ENCODE results near the gene RBM12.

Gene RBM12

DNA sequence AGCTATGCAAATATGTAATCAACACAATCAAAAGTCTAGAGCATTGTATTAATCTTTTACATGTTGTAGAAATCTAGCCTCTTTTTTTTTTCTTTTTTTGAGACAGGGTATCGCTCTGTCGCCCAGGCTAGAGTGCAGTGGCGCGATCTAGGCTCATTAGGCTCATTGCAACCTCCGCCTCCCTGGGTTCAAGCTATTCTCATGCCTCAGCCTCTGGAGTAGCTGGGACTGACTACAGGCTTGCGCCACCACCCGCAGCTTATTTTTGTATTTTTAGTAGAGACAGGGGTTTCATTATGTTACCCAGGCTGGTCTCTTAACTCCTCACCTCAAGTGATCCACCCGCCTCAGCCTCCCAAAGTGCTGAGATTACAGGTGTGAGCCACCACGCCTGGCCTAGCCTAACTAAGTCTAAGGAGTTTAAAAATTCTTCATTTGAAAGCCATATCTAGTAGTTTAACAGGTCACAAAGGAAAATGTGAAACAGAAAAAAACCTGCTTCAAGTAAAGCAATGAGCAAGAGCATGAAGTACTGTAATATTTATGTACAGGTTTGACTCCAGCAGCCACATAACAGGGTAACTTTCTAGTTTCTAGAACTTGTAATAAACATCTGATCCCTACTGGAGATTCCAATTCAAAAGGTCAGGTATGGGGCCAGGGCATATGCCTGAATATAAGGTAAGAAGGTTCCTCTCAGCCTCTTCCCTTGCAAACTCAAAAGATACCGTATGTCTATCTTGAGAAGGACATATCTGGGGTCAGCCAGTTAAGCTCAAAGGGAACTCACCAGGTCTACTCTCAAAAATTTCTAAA, 4.4 kb downstream of the RBM12 start:
- no peak for DNase-seq

DNA sequence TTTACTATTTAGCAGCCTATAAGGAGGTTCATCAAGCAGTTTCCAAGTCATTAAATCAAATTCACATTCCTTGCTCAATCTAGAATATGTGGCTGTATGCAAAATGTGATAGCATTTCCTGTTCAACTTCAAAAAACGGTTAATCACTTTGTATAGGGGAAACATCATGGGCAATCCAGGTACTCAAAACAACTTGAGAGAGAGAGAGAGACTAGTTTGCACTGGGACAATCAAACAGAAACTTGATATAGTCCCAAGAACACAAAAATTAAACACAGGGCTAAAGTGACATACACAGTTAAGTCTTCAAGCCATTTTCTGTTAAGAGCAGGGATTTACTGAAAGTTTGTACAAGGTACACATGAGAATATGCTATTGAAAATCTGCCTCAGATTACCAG, 7.4 kb downstream of the RBM12 start:
- no peak for DNase-seq

DNA sequence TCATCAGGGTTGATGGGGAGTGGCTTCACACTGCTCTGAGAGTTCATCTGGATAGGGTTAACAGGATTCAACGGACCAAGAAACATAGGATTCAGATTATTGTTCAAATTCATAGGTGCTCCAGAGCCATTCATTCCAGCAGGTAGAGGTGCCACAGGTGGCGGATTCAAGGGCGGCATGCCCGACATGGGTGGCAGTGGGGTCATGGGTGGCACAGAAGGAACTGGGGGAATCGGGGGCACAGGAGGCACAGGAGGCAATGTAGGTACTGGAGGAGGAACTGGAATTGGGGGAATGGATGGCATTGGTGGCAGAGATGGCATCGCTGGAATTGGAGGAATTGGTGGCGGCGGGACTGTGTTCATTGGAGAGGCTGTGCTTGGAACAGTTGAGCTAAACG, 10.3 kb downstream of the RBM12 start:
- no peak for DNase-seq

DNA sequence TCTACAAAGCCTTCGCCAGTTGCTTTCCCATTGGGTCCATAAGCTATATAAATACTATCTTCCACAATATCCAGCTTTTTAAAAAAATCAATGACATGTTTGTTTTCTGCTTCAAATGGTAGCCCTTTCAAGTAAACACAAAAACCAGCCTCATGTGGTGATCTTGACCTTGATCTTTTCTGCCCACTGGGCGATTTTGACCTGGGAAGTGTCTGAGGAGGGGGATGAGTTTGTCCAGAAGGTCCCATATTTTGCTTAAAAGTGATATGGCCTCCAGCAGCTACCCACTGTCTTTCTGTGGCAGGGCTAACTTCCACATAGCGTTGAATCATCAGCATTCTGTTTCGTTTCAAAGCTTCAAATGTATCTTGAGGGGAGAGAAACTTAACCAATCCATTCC, 10.8 kb downstream of the RBM12 start:
- no peak for DNase-seq

DNA sequence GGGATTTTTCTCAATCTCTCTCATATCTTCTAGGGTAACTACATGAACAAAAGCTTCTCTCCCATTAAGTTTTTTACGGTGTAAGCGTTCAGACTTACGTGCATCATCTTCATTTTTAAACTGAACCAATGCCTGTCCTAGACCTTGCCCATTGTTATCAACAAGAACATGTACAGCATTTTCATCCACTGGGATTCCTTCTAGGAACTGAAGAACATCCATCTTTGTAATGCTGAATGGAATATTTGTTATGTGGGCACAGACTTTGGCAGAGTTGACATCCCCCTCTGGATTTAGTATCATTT, 11.3 kb downstream of the RBM12 start:
- DNase-seq: no peak

DNA sequence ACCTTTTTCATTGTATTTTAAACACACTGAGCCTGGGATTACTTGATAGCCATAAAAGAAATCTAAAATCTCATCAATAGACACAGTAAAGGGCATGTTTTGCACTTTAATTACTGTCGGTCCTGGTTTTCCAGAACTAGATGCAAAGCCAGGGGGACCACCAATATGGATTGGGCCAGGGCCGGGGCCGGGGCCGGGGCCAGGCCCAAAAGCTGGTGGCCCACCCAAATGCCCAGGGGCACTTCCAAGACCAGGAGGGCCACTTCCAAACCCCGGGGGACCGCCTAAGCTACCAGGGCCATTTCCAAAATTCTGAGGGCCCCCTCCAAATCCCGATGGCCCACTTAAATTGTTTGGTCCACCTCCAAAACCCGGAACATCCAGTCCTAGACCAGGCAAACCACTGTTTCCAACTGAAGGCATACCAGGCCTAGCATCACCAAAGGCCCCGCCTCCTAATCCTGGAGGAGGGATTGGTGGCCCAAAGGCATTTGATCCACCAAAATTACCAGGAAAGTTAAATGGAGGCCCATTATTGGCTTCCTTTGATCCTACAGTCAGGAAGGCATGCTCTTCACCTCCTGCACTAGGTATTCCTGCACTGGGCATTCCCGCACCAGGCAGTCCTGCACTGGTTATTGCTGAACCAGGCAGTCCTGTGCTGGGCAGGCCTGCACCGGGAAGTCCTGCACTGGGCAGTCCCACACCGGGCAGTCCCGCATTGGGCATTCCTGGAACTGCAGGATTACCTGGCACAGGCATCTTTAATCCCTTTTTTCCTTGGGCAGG, 11.9 kb downstream of the RBM12 start:
- DNase-seq: no peak

DNA sequence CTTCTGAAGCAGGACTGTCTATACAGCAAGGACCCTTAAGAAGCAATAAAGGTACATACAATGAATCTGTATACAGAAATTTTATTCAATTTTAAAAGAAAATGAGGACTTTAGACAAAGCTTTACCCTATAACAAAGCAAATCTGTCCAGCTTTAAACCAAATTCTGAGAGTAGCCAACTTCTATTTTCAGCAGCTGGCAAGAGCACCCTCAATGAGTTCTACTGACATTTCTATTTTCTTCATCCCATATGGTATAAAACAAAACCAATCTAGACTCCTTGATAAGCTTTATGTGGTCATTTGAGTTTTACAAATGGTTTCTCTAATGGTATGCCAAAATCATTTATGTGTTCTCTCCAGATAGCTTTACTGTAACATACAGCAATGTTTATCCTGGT, 12.7 kb downstream of the RBM12 start:
- DNase-seq: no peak

DNA sequence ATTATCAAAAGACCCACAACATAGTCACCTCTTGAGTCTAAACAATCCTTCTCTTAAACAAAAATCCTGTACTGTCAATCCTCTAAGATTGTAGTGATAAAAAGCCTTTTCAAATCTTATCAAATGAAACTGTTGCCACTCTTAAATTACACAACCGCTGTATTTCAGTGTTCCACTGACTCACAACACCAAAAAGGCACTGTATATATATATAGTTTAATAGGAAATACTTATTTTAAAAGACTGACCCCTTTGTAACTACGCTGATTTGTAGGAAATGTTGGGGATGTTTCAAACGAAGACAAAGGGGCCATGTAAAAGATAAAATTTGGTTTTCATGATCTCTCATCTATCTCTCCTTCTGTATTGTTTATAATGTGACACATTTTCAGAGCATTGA, 14.1 kb downstream of the RBM12 start:
- DNase-seq: no peak

DNA sequence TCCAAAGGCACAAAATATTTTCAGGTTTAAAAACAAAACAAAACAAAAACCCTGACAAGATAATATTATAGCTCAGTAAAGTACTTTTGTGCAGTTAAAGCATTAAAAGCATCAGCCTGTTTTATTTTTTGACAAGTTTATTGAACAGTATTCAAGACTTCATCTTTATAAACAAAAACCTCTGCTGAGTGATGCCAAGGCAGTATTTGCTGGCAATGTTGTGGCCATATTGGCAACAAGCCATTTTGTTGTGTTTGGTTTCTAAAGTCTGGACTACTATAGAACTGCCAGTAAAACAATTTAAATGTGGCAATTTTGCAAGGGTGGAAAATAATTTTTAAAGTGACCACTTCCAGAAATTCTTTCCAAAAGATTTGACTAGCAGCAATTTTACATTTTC, 15.9 kb downstream of the RBM12 start:
- no peak for DNase-seq

DNA sequence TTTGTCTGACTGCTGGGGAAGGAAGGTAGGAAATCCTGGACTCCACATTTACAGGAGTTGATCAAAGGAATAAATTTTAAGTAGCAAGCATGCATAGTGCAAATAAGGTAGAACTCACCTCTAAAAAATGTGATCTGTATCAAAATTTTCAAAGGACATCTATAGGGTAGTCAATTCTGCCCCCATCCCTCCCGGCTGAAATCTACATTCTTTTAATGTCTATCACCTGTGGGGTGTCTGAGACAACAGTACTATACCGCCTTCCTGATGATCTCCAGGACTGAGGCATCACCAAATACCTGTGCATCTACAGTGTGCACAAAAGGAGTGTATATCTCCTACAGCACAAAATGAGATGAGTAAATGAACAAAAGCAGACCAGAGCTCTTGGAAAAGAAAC, 19.9 kb downstream of the RBM12 start:
- no peak for DNase-seq

DNA sequence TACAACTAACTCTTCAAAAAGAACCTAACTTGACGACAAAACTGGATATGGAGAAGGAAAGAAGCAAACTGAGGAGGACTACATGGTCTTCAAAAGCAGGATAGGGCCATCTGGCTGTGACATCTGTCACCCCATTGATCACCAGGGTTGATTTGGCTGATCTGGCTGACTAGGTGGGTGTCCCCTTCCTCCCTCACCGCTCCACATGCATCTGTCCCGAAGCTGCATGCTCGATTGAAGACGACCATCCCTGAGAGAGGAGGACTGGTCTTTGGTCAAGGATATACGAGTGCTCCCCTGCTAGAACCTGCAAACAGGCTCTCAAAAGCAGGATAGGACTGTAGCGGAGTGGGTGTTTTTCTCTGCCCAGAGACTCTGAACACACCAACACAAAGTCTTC, 21.7 kb downstream of the RBM12 start:
- no peak for DNase-seq

DNA sequence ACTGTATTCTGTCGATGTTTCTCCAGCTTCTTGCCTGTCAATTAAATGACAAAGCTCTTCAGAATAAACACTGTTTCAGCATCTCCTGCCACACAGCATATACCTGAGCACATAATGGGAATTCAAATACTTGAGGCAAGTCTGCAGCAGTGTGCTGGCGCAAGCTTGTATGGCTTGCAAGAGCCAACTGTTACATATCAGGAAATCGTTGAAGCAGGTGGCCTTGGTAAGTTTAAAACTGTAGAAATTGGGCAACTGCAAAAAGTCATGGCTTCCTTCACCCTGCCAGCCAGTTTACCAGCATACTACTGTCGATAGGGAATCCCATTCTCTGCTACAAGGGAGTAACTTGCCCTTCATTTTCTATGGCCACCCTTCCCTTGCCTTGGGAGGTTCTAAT, 23.0 kb downstream of the RBM12 start:
- DNase-seq: no peak

DNA sequence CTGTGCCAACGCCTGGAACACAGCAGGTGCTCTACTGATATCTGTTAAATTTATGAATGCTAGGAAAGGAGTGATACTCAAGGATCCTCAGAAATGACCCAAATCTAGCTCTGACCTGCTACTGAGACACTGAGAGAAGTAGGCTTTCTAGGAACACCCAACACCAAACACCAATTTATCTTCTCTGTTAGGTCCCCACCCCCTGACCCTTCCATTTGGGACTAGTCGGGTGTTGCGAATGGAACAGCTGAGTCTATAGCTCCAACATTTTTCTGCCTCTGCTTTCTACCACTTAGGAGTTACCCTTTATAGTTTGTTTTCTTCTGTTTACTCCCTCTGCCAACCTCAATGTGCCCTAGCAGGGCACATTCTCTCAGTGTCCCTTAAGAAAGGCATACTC, 24.0 kb downstream of the RBM12 start:
- DNase-seq: no peak

DNA sequence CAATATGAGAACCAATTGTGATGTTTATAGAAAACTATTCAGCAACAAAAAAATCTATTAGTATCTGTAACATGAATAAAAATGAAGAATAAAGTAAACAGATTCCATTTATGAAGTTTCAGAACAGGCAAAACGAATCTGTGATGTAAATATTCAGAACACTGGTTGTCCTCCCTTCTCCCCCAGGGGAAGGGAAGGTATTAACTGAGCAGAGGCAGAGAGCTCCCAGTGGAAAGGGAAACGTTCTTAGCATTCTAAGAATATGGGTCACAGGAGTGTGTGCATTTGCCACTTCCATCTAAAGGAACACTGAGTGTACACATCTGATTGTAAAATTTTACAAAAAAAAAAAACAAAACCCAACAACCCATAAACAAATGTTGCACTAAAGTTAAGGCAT, 25.9 kb downstream of the RBM12 start:
- DNase-seq: no peak

DNA sequence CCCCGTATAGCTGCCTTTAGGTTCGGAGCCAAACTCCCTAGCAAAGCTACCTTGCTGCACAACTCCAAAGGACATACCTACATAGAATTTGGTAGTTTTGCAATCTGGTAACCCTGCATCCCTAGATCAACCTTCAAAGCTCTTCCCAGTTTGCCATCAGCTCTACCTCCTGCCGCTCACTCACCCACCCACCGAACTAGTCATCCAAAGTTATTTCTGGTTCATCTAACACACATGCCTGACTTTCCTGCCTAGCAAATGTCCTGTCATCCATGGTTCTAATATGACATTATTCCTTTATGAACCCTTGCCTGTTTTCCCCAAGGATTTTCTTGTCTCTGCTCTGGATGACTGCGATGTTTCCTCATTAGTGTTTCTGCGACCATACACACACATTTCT, 27.4 kb downstream of the RBM12 start:
- DNase-seq: no peak

DNA sequence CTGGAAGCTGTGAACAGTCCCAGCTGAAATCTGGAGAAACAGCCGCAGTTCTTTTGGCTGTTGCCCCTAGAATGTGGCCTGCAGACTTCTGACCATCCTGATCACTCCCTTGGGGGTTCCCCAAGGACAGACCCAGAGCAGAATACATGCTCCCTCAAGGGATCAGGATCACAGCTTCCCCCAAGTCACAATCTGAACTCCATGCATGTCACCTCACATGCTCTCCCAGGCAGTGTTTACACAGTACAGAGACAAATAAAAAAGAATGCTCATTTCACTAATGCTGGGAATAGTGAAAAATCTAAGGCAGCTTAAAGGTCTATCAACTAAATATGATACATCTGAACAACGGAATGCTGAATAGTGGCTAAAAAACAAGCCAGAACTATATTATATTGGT, 28.6 kb downstream of the RBM12 start:
- no peak for DNase-seq

DNA sequence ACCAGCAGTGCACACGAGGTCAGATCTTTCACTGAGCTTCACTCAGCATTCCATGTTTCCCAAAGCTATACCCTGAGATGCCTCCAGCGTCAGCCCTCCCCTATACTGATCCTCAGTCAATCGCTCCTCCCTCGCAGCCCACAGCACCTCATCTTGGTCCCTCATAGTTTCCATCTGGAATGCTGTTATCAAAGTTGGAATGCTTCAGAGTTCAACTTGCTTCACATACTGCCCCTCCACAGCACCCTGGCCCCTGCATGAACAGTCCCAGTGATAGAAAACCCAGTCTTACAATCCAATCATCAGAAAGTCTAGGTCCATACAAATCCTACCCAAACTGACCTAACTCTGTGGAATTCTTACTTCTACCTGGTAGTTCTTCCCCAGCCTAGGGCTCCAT, 29.0 kb downstream of the RBM12 start:
- no peak for DNase-seq

DNA sequence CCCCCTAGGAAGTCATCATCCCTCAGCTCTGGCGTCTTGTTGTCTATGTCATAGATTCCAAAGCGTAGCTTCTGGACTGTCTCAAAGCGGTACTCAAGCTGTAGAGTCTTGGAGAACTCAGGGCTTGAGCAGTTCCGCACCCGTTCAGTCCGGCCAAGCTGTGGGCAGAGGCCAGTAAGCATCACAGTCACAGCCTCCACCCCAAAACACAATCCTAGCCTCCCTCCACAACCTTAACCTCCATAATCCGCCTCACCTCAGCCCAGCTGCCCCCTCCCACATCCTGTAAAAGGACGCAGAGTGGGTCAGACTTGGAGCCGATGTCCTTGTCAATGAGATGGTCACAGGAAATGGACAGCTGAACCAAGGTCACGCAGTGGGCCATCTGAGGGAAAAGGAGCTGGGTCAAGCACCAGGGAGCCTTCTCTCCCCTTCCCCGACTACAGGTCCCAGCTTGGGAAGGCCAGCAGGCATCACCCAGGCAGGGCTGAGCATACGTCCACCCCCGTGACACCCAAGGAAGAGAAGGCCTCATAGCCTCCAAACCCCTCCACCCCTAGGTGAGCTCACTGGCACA, 32.1 kb downstream of the RBM12 start:
- DNase-seq: no peak

DNA sequence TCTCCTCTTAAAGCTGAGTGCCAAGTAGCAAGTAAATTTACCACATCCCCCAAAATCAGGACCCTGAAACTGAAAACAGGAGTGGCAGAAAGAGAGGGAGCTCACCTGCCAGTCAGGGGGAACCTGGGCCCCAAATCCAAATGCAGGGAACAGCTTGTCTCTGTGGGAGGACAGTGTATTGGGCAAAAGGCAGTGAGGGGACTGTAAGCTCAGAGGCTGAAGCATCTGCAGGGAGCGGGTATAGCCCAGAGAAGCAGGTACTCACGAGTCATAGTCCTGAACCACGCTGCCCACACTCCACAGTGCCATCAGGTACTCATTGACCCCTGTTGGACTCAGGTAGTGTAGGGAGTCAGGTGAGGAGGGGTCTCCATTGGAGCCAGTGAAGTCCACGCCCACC, 34.1 kb downstream of the RBM12 start:
- no peak for DNase-seq

DNA sequence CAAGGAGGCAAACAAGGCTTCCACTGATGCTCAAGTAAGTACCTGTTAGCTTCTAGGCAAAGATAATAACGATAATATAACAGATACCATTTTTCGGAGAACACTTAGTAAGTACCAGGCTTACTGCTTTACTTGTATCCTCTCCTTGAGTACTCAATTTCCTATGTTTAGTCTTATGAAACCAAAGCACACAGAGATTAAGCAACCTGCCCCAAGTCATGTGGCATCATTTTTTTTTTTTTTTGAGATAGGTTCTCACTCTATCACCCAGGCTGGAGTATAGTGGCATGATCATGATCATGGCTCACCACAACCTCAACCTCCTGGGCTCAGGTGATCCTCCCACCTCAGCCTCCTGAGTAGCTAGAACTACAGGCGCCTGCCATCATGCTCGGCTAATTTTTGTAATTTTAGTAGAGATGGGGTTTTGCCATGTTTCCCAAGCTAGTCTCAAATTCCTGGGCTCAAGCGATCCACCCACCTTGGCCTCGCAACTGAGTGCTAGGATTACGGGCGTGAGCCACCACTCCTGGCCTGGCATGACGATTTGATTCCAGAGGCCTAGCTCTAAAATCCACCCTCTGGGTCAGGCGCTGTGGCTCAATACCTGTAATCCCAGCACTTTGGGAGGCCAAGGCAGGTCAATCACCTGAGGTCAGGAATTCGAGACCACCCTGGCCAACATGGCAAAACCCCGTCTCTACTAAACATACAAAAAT, 35.1 kb downstream of the RBM12 start:
- DNase-seq: no peak

DNA sequence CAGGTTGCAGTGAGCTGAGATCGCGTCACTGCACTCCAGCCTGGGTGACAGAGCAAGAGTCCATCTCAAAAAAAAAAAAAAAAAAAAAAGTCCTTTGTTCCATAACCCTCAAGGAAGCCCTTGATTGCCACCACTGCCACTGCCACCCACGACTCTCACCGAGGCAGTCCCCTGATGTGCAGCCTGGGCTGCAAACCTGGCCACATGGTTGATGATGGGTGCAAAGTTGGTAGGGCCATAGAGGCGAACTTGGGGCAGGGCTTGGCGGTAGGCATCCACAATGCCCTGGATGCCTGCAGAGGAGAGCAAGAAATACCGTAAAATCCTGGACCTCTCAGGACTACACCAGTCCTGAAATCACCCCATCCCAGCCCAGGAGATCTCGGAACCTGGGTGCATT, 37.6 kb downstream of the RBM12 start:
- no peak for DNase-seq

DNA sequence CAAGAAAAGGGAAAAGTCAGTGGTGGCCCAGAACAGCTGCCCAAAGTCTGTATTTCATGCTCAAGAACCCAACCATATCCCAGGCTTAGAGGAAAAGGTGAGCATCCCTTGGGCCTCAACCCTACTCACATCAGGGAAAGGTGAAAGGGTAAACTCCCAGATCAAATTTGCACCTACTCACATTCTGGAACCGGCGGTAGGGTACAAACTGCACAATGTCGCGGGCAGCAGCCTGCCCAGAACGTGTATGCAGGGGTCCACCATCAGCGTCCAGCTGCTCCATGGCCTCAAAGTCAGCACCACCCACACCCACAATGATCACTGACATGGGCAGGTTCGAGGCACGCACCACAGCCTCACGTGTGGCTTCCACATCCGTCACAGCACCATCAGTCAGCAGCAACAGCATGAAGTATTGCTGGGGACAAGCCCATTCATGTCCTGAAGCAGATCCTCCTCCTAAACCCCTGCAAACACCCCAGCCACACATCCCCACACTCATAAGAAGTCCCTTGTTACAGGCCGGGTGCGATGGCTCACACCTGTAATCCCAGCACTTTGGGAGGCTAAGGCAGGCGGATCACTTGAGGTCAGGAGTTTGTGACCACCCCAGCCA, 38.2 kb downstream of the RBM12 start:
- no peak for DNase-seq

Data from right kidney (tissue), 1 donor.